ENCODE measurements around the gene EBPL.
"Not testable (repeated sequence)": the region's sequence is repeated elsewhere in the genome, so short reads cannot be mapped to it uniquely, and the experiment has no call there.

Gene EBPL

GRCh38 chr13:49636705-49637104 is 54.6 kb downstream of the EBPL start:
- in situ Hi-C loops (cut with HindIII; ENCODE audit: low sequenced_read_pairs): no loop called here

- in situ Hi-C loops (cut with HindIII; ENCODE audit: low sequenced_read_pairs): no loop called here
Measured at GRCh38 chr13:49635599-49636433, 55.5 kb downstream of the EBPL start.

- in situ Hi-C loops (cut with HindIII; ENCODE audit: low sequenced_read_pairs): no loop called here
Measured at GRCh38 chr13:49633710-49634109, 57.6 kb downstream of the EBPL start.

GRCh38 chr13:49632156-49632555 is 59.1 kb downstream of the EBPL start:
- in situ Hi-C loops (cut with HindIII; ENCODE audit: low sequenced_read_pairs): no loop called here

- in situ Hi-C loops (cut with HindIII; ENCODE audit: low sequenced_read_pairs): no loop called here
Measured at GRCh38 chr13:49630580-49630979, 60.7 kb downstream of the EBPL start.

GRCh38 chr13:49629947-49630346 is 61.3 kb downstream of the EBPL start:
- in situ Hi-C loops (cut with HindIII; ENCODE audit: low sequenced_read_pairs): no loop called here

- in situ Hi-C loops (cut with HindIII; ENCODE audit: low sequenced_read_pairs): no loop called here
Measured at GRCh38 chr13:49629196-49629938, 61.9 kb downstream of the EBPL start.

- in situ Hi-C loops (cut with HindIII; ENCODE audit: low sequenced_read_pairs): no loop called here
Measured at GRCh38 chr13:49627831-49628652, 63.2 kb downstream of the EBPL start, which contains the start of gene ARL11. TSS of gene ARL11 (plus strand) at chr13:49628507. CDS start at chr13:49630448, 1,941 bp downstream.

- in situ Hi-C loops (cut with HindIII; ENCODE audit: low sequenced_read_pairs): no loop called here
Measured at GRCh38 chr13:49625392-49626079, 65.8 kb downstream of the EBPL start.

- in situ Hi-C loops (cut with HindIII; ENCODE audit: low sequenced_read_pairs): no loop called here
Measured at GRCh38 chr13:49624229-49624628, 67.1 kb downstream of the EBPL start.

- in situ Hi-C loops (cut with HindIII; ENCODE audit: low sequenced_read_pairs): no loop called here
Measured at GRCh38 chr13:49622174-49622946, 68.9 kb downstream of the EBPL start.

GRCh38 chr13:49620170-49620621 is 71.1 kb downstream of the EBPL start:
- in situ Hi-C loops (cut with HindIII; ENCODE audit: low sequenced_read_pairs): no loop called here

GRCh38 chr13:49616676-49617065 is 74.6 kb downstream of the EBPL start:
- in situ Hi-C loops (cut with HindIII; ENCODE audit: low sequenced_read_pairs): no loop called here

GRCh38 chr13:49615836-49616675 is 75.2 kb downstream of the EBPL start:
- in situ Hi-C loops (cut with HindIII; ENCODE audit: low sequenced_read_pairs): no loop called here

GRCh38 chr13:49612042-49612441 is 79.2 kb downstream of the EBPL start:
- in situ Hi-C loops (cut with HindIII; ENCODE audit: low sequenced_read_pairs): not testable (repeated sequence)
